Left lung (tissue), 10 donors: ENCODE measurements around the gene TXNDC17. TPM values are rescaled to one million over a fixed set of nuclear protein-coding genes. Genes with fewer than 3 reads are reported as not detected.
A peak's percentile ranks its signal among the peaks of the same experiment; 100 is the strongest.

ENCODE experiments used
- ATAC-seq: fragments of 200-7000 bp; cut with Tn5 transposase; one replicate; pipeline ENCODE4 v1.9.1; 2020; ENCODE audit warnings: moderate library complexity
- DNase-seq, 4 donors: peaks; one replicate each; pipeline ENCODE4 v3.0.0-alpha.2; 2013 to 2020
- H3K27ac ChIP-seq, 2 donors: fragments of 200-600 bp; sonication (generic) in 1 of 2; one replicate each; pipeline versions ENCODE4 v1.5.0 to v1.8.0; 2020 to 2021
- H3K27me3 ChIP-seq, 2 donors: fragments of 200-600 bp; sonication (generic) in 1 of 2; one replicate each; pipeline versions ENCODE4 v1.5.0 to v1.8.0; 2020 to 2021
- H3K36me3 ChIP-seq, 2 donors: fragments of 200-600 bp; sonication (generic) in 1 of 2; one replicate each; pipeline versions ENCODE4 v1.5.0 to v1.8.0; 2020 to 2021
- H3K4me1 ChIP-seq, 2 donors: fragments of 200-600 bp; one replicate each; pipeline ENCODE4 v1.8.0; 2021
- H3K4me3 ChIP-seq, 2 donors: fragments of 200-600 bp; sonication (generic) in 1 of 2; one replicate each; pipeline versions ENCODE4 v1.5.0 to v1.8.0; 2020 to 2021; ENCODE audit warnings: mild to moderate bottlenecking in 1 of 2
- H3K9me3 ChIP-seq, 2 donors: fragments of 200-600 bp; sonication (generic) in 1 of 2; one replicate each; pipeline versions ENCODE4 v1.5.0 to v1.8.0; 2020 to 2021
- intact Hi-C, 2 donors: fragments of 100-400 bp; cut with DNase I; formaldehyde crosslinking; loops; one replicate each; pipeline versions ENCODE4 v1.11.2 to v1.14.2; 2022
- polyA plus RNA-seq, 6 donors: library from polyadenylated mRNA; unstranded; fragments of 120-200 nt; gene quantifications; one replicate each; pipeline ENCODE4 v1.2.1, GENCODE V29; 2013; ENCODE audit not compliant: insufficient read length in 6 of 6
- total RNA-seq, 2 donors: library from RNA; stranded (reverse); fragmentation: NEBNext Ultra II Directional; extraction: Animal tissue kit (Norgen Biotek cat#: 25700); gene quantifications; one replicate each; pipeline ENCODE4 v1.2.1, GENCODE V29; 2021
- TF ChIP-seq, protein P1 (sequence below), 2 donors: fragments of 200-600 bp; sonication (generic) in 1 of 2; IDR thresholded peaks; one replicate each; pipeline versions ENCODE4 v1.5.0 to v1.8.0; 2021; ENCODE audit warnings: antibody characterized with exemption in 2 of 2
- donor health status: DM: no; HTN: yes; CAD: no.
- donor health status: DM: no; HTN: no; CAD: no.

TXNDC17 gene
- total and polyA plus RNA-seq, 8 donors, result 78.9 to 102 (median 91.2) TPM

- intact Hi-C loops, result no loop called here
- no peak for ATAC-seq
- DNase-seq, result no peak
- Histone ChIP-seq H3K4me3 (no peak overlapping the region), H3K27me3 (no peaks in the 10 kb centered on the region), H3K9me3 (no peaks in the 10 kb centered on the region), H3K4me1 (no peaks in the 10 kb centered on the region), H3K27ac (no peak overlapping the region), H3K36me3 (peaks cover 0 to 57% of the 10 kb centered on the region in 2 donors)
- TF ChIP-seq, protein P1, sequence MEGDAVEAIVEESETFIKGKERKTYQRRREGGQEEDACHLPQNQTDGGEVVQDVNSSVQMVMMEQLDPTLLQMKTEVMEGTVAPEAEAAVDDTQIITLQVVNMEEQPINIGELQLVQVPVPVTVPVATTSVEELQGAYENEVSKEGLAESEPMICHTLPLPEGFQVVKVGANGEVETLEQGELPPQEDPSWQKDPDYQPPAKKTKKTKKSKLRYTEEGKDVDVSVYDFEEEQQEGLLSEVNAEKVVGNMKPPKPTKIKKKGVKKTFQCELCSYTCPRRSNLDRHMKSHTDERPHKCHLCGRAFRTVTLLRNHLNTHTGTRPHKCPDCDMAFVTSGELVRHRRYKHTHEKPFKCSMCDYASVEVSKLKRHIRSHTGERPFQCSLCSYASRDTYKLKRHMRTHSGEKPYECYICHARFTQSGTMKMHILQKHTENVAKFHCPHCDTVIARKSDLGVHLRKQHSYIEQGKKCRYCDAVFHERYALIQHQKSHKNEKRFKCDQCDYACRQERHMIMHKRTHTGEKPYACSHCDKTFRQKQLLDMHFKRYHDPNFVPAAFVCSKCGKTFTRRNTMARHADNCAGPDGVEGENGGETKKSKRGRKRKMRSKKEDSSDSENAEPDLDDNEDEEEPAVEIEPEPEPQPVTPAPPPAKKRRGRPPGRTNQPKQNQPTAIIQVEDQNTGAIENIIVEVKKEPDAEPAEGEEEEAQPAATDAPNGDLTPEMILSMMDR (IDR thresholded peaks at IDR 0.05), result no peak
These were observed 8.3 kb upstream of the TXNDC17 start for GRCh38 chr17:6632530-6632929.

DNA sequence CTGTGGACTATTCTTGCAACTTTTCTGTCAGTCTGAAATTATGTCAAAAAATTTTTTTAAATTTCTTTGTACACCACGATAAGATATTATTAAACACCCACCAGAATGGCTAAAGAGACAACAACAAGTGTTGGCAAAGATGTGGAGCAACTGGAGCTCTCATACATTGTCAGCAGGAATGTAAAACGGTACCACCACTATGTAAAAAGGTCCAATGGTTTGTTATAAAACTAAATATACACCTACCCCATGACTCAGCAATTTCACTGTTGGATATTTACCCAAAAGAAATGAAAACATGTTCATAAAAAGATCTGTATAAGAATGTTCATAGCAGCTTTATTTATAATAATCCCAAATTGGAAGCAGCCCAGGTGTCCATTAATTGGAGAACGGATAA lies 7.6 kb upstream of the TXNDC17 start:
- intact Hi-C loops, result no loop called here
- H3K27ac ChIP-seq, result no peak overlapping the region
- H3K4me3 ChIP-seq, result no peak overlapping the region
- ATAC-seq (no peak), DNase-seq (no peak)
- H3K27me3 ChIP-seq, result no peaks in the 10 kb centered on the region
- no peaks in the 10 kb centered on the region for H3K9me3 ChIP-seq
- H3K4me1 ChIP-seq, result no peaks in the 10 kb centered on the region
- TF ChIP-seq, protein P1 (IDR thresholded peaks at IDR 0.05), result no peak
- H3K36me3 ChIP-seq, result peaks cover 0 to 49% of the 10 kb centered on the region in 2 donors

GRCh38 chr17:6636105-6636504 lies 4.8 kb upstream of the TXNDC17 start:
- H3K36me3 ChIP-seq, result peaks cover 0 to 38% of the 10 kb centered on the region in 2 donors

GRCh38 chr17:6636616-6637457 lies 4.0 kb upstream of the TXNDC17 start:
- Histone ChIP-seq H3K9me3 (no peaks in the 10 kb centered on the region), H3K4me1 (peaks cover 3 to 17% of the 10 kb centered on the region in 2 donors), H3K27me3 (no peaks in the 10 kb centered on the region), H3K36me3 (peaks cover 0 to 32% of the 10 kb centered on the region in 2 donors), H3K4me3 (no peak overlapping the region), H3K27ac (no peak overlapping the region)
- intact Hi-C loops, result no loop called here
- peak in 1 of 4 donors; percentile 71 for DNase-seq
- TF ChIP-seq, protein P1 (IDR thresholded peaks at IDR 0.05), result no peak
- ATAC-seq, result no peak

More at GRCh38 chr17:6636105-6636504, 4.8 kb upstream of the TXNDC17 start:
- H3K4me1 ChIP-seq, result peaks cover 0 to 13% of the 10 kb centered on the region in 2 donors
- no peak for DNase-seq
- H3K27ac ChIP-seq, result no peak overlapping the region
- TF ChIP-seq, protein P1 (IDR thresholded peaks at IDR 0.05), result no peak
- ATAC-seq, result no peak
- H3K9me3 ChIP-seq, result no peaks in the 10 kb centered on the region
- no peak overlapping the region for H3K4me3 ChIP-seq
- intact Hi-C loops, result no loop called here
- no peaks in the 10 kb centered on the region for H3K27me3 ChIP-seq

GRCh38 chr17:6637458-6637840 lies 3.4 kb upstream of the TXNDC17 start:
- Histone ChIP-seq H3K4me1 (peaks cover 4 to 22% of the 10 kb centered on the region in 2 donors), H3K27me3 (no peaks in the 10 kb centered on the region), H3K27ac (no peak overlapping the region), H3K36me3 (peaks cover 0 to 26% of the 10 kb centered on the region in 2 donors), H3K4me3 (no peak overlapping the region), H3K9me3 (no peaks in the 10 kb centered on the region)
- TF ChIP-seq, protein P1 (IDR thresholded peaks at IDR 0.05), result no peak
- DNase-seq, result no peak
- ATAC-seq, result no peak
- intact Hi-C loops, result no loop called here
